NCI-H128 (cell line): Measurements from ENCODE around the gene HRK.

Source experiments
- DNase-seq: peaks from one replicate; lab custom pipeline; 2025; ENCODE audit not compliant: unreplicated experiment; lab: John Stamatoyannopoulos, UW

Gene HRK

GRCh38 chr12:116874324-116874995, 6.8 kb downstream of the HRK start:
- DNase-seq, result no peak

DNA sequence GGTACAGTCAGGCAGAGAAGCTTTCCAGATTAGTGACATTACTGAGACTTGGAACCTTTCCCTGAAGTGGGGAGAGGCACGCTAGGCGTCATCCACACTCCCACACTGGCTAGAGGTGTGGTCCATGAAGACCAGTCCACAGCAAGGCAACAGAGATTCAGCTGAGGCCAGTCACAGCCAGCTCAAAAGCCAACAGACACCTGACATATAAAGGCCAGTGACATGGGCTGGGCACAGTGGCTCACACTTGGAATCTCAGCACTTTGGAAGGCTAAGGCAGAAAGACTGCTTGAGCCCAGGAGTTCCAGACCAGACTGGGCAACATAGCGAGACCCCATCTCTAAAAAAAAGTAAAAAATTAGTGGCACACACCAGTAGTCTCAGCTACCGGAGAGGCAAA, 10.9 kb downstream of the HRK start:
- DNase-seq, result no peak

GRCh38 chr12:116867523-116867922, 13.7 kb downstream of the HRK start:
- no peak for DNase-seq

GRCh38 chr12:116864371-116865160, 16.7 kb downstream of the HRK start:
- DNase-seq, result no peak

DNA sequence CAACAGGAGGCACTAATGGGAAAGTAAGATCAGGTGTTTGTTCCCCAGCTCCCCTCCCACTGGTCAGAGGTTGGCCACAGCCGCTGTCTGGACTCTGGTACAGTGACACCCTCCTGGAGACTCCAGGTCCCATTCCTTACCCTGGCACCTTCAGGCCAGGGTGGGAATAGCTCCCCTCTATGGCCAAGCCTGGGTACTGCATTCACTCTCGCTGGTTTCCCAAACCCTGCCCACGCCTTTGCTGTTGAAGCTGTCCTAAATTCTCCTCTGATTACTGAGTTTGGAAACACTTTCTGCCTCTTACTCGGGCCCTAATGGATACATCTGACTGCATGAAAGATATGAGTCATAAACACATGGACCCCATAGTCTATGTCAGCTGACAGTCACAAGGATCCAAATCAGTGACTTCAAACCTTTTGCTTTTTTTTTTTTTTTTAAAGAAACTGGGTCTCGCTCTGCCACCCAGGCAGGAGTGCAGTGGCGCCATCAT, 17.9 kb downstream of the HRK start:
- DNase-seq, result no peak

DNA sequence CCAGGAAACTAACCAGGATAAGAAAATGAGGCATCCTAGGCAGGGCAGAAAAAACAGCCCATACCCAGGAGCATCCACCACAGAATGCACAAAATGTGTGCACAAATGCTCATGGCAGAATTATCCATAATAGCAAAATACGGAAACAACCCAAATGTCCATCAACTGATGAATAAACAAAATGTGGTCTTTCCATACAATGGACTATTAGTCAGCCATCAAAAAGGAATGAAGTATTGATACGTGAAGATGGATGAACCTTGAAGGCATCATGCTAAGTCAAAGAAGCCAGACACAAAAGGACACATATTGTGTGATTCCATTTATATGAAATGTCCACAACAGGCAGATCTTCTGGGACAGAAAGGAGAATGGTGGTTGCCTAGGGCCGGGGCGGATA, 19.1 kb downstream of the HRK start:
- no peak for DNase-seq

DNA sequence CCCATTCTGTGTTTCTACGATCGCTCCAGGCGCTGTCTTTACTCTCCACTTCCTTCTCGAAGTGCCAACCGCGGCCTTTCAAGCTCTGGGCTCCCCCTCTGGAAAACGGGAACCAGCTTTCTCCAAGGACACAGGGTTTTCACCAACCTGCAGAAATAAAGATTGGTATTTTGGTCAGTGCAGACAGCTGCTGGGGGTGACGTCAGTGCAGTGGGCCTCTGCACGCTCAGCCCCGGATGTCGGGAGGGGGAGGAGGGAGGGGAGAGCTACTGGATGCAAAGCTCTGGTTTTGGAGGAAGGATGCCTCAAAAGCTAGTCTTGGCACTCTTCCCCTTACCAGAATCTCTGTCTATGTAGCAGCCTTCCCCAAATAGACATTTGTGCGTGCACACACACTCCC, 19.9 kb downstream of the HRK start:
- DNase-seq, result no peak

DNA sequence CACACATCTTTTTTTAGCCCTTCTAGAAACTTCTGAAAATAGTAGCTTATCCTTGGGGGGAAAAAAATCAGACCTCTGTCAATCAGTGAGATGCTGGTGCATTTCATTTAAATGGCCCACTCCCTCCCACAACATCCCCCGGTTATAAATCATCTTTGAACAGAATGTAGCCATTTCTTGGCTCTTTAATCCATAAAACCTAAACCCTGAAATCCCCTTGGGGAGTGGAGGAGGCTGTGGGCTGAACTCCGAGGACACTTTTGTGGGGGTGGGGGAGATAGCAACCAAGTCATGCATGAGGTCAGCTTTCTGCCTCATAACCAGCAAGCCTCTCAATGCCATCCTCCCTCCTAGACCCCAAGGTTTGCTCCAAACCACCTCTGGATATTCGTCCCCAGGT, 21.0 kb downstream of the HRK start:
- DNase-seq, result no peak

- DNase-seq, result no peak
Measured at GRCh38 chr12:116859079-116859478, 22.2 kb downstream of the HRK start.

DNA sequence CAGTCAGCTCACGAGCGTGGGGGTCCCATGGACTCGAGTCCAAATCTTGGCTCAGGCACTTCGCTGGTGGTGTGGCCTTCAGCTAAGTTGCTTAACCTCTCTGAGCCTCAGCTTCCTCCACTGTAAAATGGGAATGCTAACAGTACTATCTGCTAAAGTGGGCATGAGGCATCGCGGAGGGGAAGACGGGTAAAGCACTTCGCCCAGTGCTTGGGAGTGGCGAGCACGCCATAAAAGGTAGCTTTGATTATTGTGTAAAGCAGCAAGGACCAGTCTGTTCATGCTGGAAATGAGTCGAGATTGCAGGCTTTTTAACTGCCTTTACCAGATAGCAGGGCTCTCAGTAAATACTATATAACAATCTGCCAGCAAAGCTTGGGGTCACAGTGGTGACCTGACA, 24.5 kb downstream of the HRK start:
- DNase-seq, result no peak

GRCh38 chr12:116855744-116856470, 25.3 kb downstream of the HRK start:
- no peak for DNase-seq

- no peak for DNase-seq
Measured at GRCh38 chr12:116853507-116853906, 27.7 kb downstream of the HRK start.

DNA sequence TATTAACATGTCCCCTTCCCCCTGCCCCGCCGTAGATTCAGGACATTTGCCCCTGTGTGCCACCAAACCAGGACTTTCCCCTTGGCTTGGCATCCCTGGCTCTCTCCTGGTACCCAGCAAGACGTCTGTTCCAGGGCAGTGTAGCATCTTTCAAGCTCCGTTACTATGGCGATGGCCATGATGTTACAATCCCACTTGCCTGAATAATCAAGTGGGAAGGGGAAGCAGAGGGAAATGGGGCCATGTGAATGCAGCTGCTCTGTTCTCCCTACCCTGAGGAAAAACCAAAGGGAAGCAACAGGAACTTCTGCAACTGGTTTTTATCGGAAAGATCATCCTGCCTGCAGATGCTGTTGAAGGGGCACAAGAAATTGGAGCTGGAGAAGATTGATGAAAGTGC, 28.9 kb downstream of the HRK start:
- no peak for DNase-seq

GRCh38 chr12:116849216-116849615, 32.0 kb downstream of the HRK start:
- DNase-seq, result no peak

GRCh38 chr12:116843085-116843484, 38.2 kb downstream of the HRK start:
- no peak for DNase-seq

GRCh38 chr12:116839287-116839830, 41.9 kb downstream of the HRK start:
- DNase-seq, result no peak

DNA sequence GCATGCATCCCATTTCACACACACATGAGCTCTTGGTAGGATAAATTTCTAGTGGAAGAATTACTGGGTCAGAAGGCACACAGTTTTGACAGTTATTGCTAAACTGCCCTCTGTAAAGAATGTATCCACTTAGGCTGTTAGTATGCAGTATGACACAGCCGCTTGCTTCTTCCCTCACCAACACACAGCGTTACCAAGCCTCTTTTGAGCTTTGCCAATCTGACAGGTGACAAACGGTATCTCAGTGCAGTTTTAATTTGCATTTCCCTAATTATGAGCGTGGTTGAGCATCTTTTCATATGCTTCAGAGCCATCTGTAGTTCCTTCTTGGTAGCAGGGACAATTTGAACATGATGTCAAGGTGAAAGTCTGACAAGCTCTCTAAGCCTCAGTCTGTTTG, 42.9 kb downstream of the HRK start:
- no peak for DNase-seq

GRCh38 chr12:116837097-116837496, 44.1 kb downstream of the HRK start:
- no peak for DNase-seq

DNA sequence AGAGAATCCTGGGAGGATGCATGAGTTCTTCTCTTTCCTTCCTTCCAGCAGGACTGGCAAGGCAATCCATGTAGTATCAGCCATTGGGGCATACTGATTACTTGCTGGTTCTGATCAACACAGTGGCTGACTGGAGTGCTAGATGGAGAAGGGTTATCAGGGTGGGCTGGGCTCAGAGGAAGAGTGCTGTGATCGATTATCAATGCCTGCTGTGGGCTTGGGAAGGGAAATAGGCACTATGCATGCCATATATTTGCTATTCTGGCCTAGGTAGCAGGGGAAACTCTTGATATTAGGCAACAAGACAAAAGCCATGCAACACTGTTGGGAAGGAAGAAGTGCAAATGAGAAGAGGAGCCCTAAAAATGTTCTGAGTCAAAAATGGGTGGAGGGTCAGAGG, 45.8 kb downstream of the HRK start:
- no peak for DNase-seq

DNA sequence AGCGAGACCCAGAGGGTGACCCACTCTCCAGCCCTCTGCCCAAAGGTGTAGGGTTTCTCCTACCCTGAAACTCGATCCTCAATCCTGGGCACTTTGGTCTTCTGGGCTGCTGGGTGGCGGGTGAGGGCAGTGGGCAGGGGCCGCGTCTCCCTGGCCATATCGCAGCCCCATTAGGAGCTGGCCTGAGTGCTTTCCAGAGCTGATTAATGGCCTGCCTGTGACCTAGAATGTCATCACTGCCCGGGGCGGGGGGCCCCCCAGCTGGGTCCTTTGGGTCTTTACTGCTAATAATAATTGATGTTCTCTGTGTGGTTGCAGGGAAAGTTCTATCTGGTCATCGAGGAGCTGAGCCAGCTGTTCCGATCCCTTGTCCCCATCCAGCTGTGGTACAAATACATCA, 47.8 kb downstream of the HRK start:
- DNase-seq, result no peak

- DNase-seq, result no peak
Measured at GRCh38 chr12:116832353-116832752, 48.9 kb downstream of the HRK start.

- DNase-seq, result no peak
Measured at GRCh38 chr12:116827432-116827831, 53.8 kb downstream of the HRK start.
